ENCODE results near the gene ZNF426. TPM values are rescaled to one million over a fixed set of nuclear protein-coding genes. Genes with fewer than 3 reads are reported as not detected.

Gene ZNF426
- total and polyA plus RNA-seq, 2 of the 13 experiments (the other 11 are each of a cell fraction or from before 2014, with no cell fraction given), result 3.8 to 14.9 TPM

DNA sequence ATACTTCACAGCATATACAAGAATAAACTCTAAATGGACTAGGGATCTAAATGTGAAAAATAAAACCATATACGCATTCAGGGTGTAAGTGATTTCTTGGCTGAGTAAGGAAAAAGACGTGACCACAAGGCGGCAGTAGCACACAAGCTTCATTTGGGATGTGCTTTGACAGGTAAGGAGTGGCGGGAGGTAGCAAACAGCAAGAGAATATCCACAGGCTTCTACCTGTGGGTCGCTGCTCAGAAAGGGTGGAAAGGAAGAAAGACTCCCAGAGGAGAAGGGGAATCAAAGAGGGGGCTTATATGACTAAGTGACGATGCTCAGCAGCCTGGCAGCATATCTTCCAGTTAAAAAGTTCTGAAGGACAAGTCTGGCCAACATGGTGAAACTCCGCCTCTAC lies 48.3 kb upstream of the ZNF426 start (continued):
- TF ChIP-seq, protein P1, sequence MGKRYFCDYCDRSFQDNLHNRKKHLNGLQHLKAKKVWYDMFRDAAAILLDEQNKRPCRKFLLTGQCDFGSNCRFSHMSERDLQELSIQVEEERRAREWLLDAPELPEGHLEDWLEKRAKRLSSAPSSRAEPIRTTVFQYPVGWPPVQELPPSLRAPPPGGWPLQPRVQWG (CRISPR knock-in tag; IDR thresholded peaks at IDR 0.05; ENCODE audit: borderline replicate concordance, low read depth), result no peak
- TF ChIP-seq TEAD2 (CRISPR knock-in tag; IDR thresholded peaks at IDR 0.05) (no peak), ZFP37 (CRISPR knock-in tag; IDR thresholded peaks at IDR 0.05; ENCODE audit: borderline replicate concordance) (no peak), HNRNPH1 (optimal IDR thresholded peaks at IDR 0.05; ENCODE audit: low read depth, low read length) (no peak), MAFF (IDR thresholded peaks at IDR 0.05; ENCODE audit: low read depth, low read length) (peak; percentile 50; the same call in 1 of the 2 replicates), MAZ (IDR thresholded peaks at IDR 0.05; ENCODE audit: borderline replicate concordance, low read depth, low read length) (no peak), MAZ (CRISPR knock-in tag; IDR thresholded peaks at IDR 0.05; ENCODE audit: low read depth) (no peak), ZBTB8A (CRISPR knock-in tag; IDR thresholded peaks at IDR 0.05; ENCODE audit: borderline replicate concordance, low read depth) (no peak), ZNF709 (CRISPR knock-in tag; IDR thresholded peaks at IDR 0.05) (no peak), ARNT2 (CRISPR knock-in tag; IDR thresholded peaks at IDR 0.05; ENCODE audit: low read depth) (no peak), HNF4G (IDR thresholded peaks at IDR 0.05; ENCODE audit: borderline replicate concordance, low read depth, low read length) (no peak), HNF4G (CRISPR knock-in tag; IDR thresholded peaks at IDR 0.05; ENCODE audit: borderline replicate concordance, low read depth) (no peak), SIX4 (CRISPR knock-in tag; IDR thresholded peaks at IDR 0.05) (no peak), ZMYM3 (CRISPR knock-in tag; IDR thresholded peaks at IDR 0.05) (no peak), NR2F6 (IDR thresholded peaks at IDR 0.05) (no peak), NR2F6 (CRISPR knock-in tag; IDR thresholded peaks at IDR 0.05) (peak; percentile 13; the same call in 1 of the 2 replicates), EHMT2 (IDR thresholded peaks at IDR 0.05; ENCODE audit: borderline replicate concordance, low read depth, low read length) (no peak), ZNF367 (CRISPR knock-in tag; IDR thresholded peaks at IDR 0.05; ENCODE audit: borderline replicate concordance) (no peak), MYC (CRISPR knock-in tag; IDR thresholded peaks at IDR 0.05; ENCODE audit: borderline replicate concordance) (no peak), PHF20 (CRISPR knock-in tag; IDR thresholded peaks at IDR 0.05) (no peak), CHCHD3 (CRISPR knock-in tag; IDR thresholded peaks at IDR 0.05) (no peak)
- TF ChIP-seq, protein P2, sequence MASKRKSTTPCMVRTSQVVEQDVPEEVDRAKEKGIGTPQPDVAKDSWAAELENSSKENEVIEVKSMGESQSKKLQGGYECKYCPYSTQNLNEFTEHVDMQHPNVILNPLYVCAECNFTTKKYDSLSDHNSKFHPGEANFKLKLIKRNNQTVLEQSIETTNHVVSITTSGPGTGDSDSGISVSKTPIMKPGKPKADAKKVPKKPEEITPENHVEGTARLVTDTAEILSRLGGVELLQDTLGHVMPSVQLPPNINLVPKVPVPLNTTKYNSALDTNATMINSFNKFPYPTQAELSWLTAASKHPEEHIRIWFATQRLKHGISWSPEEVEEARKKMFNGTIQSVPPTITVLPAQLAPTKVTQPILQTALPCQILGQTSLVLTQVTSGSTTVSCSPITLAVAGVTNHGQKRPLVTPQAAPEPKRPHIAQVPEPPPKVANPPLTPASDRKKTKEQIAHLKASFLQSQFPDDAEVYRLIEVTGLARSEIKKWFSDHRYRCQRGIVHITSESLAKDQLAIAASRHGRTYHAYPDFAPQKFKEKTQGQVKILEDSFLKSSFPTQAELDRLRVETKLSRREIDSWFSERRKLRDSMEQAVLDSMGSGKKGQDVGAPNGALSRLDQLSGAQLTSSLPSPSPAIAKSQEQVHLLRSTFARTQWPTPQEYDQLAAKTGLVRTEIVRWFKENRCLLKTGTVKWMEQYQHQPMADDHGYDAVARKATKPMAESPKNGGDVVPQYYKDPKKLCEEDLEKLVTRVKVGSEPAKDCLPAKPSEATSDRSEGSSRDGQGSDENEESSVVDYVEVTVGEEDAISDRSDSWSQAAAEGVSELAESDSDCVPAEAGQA (IDR thresholded peaks at IDR 0.05; ENCODE audit: low read depth), result no peak
- TF ChIP-seq, protein P2 (CRISPR knock-in tag; IDR thresholded peaks at IDR 0.05; ENCODE audit: borderline replicate concordance), result no peak
